T47D (cell line): Measurements from ENCODE around the gene APOBEC3B.

ENCODE experiments used
- DNase-seq, 2 experiments: peaks; one replicate each; pipeline versions ENCODE4 v3.0.0 to v3.0.0-alpha.2; 2011 to 2012; ENCODE audit warnings: low read depth in 1 of 2, low spot score in 1 of 2
- JUND ChIP-seq: IDR thresholded peaks from 2 replicates; pipeline ENCODE4 v1.6.1; 2012; ENCODE audit warnings: low read depth
- in situ Hi-C: cut with HindIII; loops from 2 replicates; pipeline ENCODE4 v1.10.0; 2016; ENCODE audit warnings: low sequenced_read_pairs, low pct_unique_long_range_greater_than_20kb

APOBEC3B gene

DNA sequence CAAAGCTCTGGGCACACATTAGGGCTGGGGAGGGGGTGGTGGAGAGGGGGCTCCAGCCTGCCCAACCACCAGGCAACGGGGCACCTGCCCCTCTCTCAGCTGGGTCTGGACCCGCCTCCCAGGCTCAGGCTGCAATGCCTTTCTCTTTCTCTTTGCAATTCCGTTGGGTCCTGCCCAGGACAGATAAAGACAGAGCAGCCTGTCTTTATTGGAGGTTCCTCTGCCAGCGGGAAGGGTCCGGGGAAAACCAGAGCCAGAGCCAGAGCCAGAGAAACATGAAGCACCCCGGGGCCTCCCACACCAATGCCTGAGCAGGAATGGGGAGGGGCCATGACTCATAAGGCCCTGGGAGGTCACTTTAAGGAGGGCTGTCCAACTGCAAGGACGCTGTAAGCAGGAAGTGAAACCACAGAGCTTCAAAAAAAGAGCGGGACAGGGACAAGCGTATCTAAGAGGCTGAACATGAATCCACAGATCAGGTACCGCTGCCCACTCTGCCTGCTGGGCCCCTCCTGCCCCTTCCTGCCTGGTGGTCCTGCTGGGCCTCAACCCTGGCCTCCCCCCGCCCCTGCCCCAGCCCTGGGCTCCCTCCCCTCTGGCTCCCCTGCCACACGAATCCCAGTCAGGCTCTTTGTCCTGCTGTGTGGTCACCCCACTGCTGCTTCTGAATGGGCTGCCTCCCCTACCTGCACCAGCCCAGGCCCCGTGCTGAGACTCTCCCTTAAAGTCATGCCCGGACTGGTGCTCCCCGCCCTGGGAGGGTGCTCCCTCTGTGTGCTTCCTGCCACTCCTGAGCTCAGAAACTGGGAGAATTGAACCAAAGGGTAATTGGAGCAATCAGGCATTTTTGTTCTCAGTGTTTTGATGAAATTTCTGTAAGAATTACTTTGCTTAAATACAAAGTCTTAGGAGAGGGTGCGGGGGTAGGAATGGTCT, at the start of gene APOBEC3B:
APOBEC3B (plus strand) TSS at position 356 of the 936 bp plus-strand sequence; CDS start at position 463, 107 bp downstream.
- in situ Hi-C loops = no loop called here
- TF ChIP-seq JUND = no peak
- peak; percentile 81 to 91 for DNase-seq

DNA sequence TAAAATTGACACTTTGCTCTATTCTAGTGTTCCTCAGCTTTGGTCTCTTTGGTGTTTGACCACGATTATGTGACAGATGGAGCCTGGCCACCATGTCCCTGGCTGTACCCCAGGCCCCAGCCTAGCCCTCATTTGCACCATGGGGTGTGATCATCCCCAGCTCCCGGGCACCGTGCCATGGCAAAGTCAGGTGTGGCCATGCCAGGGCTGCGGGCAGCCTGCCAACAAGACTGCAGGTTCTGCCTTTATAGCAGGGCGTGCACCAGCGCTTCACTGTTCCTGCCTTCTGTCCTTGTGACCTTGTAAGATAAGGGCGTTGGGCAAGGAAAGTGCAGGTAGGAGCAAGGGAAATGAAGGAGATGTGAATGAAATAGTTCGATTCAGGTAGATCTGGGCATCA, 47.1 kb upstream of the APOBEC3B start:
- peak in 1 of 2 experiments; percentile 72 for DNase-seq
- in situ Hi-C loops = no loop called here
- no peak for TF ChIP-seq JUND

DNA sequence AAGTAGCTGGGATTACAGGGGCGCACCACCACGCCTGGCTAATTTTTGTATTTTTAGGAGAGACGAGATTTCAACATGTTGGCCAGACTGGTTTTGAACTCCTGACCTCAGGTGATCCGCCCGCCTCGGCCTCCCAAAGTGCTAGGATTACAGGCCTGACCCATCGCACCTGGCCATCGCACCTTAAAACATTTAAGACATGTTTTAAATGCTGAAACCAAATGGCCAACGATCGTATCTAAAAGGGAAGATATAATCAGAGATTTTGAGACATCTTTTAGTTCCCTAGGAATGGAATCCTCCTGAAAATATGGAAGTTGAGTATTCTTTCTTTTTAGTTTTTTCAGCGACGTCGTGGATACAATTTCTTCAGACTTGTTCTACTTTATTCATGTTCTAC, 46.5 kb upstream of the APOBEC3B start:
- in situ Hi-C loops = no loop called here
- no peak for TF ChIP-seq JUND
- DNase-seq = no peak

DNA sequence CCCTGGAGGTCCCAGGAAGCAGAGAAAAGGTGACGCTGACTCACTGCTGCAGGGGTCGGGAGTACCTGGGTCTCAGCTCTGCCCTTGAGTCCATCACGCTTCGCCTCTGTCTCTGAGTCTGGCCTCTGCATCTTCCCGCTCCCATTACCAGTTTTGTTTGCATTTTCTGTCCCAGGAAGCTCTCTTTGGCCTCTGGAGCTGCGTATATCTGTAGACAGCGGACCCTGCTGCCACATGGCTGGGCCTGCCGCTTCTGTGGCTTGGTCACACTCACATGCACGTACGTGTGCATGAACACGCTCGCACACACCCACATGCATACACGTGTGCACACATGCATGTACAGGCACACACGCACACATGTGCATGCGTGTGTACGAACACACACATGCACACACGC, 45.6 kb upstream of the APOBEC3B start:
- TF ChIP-seq JUND = no peak
- DNase-seq = no peak
- in situ Hi-C loops = no loop called here

DNA sequence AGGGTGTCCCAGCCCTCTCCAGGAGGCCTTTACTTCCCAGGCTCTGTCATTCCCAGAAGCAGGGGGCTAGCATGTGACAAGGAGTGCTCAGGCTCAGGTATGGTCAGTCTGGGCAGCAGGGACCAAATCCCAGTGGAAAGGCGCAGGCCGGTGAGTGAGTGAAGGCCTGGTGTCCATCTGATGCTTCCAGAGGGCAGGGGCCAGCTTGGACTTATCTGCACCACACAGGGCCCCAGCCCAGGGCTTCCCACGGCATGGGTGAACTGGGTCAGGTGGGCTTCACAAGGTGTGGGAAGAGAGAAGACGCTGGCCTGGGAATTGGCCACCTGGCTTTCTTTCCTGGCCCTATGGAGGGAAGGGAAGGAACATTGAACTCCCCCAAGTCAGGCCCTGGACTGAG, 45.1 kb upstream of the APOBEC3B start:
- in situ Hi-C loops = no loop called here
- DNase-seq = no peak
- TF ChIP-seq JUND = no peak

DNA sequence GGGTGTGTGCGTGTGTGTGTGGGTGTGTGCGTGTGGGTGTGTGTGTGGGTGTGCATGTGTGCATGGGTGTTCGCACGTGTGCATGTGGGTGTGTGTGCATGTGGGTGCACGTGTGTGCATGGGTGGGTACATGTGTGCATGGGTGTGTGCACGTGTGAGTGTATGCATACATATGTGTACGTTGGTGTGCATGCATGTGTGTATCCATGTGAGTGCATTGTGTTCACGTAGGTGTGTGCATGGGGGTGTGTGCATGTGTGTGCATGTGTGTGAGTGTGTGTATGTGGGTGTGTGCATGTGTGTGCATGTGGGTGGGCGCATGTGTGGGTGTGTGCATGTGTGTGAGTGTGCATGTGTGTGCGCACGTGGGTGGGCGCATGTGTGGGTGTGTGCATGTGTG, 44.6 kb upstream of the APOBEC3B start:
- no peak for TF ChIP-seq JUND
- no peak for DNase-seq
- in situ Hi-C loops = no loop called here

DNA sequence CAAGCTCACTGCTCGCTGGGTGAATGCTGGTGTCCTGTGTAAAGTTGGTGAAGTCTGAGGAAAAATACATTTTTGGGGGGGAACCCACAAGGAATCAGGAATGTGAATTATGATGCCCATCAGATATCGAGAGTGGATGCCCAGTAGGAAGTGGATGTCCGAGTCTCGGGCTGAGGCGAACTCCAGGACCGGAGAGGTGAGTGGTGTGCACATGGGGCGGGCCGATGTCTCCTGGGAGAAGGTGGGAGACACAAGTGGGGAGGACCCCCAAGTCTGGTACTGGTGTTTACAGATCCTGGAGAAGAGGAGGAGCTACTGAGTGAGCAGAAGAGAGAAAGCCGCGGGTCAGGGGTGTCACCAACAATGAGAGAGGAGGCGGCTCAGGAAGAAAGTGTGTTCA, 43.9 kb upstream of the APOBEC3B start:
- DNase-seq = no peak
- no peak for TF ChIP-seq JUND
- in situ Hi-C loops = no loop called here

DNA sequence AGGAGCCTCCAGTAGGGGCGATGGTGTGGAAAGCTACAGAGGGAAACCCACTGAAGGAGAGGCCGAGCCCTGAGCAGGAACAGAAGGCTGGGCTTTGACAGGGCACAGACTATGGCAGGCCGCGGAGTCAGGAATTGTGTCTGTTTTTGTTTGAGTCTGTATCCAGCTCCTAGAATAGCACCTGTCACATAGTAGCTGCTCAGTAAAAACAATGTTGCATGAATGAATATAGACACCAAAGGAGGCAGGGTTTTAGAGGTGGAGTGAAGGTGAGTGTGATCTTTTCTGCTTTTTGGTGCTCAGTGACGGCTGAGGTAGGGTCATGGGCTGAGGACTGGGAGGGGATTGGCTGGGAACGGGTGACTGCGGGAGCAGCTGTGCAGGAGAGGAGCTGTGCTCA, 43.2 kb upstream of the APOBEC3B start:
- in situ Hi-C loops = no loop called here
- TF ChIP-seq JUND = no peak
- DNase-seq = no peak

DNA sequence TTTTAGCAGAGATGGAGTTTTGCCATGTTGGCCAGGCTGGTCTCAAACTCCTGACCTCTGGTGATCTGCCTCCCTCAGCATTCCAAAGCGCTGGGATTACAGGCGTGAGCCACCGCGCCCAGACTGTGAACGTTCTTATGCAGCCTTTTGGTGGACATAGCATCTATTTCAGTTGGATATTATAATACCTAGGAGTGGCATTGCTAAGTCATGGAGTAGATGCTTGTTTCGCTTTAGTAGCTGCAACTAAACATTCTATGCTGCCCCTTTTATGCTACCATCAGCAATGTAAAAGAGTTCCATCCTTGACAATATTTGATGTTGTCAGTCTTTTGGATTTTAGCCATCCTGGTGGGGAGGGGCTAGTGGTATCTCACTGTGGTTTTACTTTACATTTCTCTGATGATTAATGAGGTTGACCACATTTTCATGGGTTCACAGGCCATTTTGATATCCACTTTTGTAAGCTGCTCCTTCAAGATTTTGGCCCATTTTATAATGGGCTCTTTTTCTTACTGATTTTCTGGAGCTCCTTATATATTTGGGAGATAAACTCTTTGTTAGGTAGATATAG, 41.2 kb upstream of the APOBEC3B start:
- in situ Hi-C loops = no loop called here
- TF ChIP-seq JUND = no peak
- no peak for DNase-seq

DNA sequence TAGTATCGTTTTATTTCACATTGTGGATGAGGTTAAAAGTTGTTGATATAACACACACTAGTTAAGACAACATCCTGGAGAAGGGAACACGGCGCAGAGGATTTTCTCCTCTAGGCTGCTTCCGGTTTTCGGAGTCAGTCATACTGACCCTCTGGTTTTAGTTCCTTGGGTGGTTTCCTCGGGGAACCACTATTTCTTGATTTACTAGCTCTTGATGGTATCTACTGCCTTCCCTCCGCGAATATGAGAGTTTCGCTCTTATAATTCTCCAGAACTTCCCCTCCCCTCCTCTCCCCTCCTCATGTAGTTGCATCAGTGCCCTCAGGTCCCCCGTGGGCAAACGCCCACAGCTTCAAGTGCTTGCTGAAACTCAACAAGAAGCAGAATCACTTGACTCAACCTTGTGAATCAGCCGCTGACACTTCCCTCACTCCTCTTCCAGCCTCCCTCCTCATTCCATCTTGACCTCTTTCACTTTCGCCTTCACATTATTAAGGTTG, 40.6 kb upstream of the APOBEC3B start:
- no peak for DNase-seq

DNA sequence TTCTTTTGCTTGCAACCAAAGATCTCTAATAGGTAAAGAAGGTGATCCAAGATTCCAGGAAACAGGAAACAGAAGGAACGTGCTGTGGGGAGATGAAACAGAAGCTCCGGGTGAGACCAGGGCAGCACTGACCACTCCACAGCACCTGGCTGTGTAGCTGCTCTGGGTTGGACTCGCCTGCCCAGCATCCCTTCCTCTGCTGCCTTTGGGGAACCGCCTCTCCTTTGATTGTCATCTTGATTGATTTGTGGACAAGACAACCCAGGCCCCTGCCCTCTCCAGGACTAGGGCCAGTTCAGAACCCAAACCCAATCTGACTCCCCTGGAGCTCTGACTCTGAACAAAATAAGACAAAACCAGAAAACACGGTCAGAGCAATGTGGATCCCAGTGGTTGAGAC, 39.4 kb upstream of the APOBEC3B start:
- in situ Hi-C loops = no loop called here
- no peak for TF ChIP-seq JUND
- DNase-seq = no peak

More for the DNA sequence above, 40.6 kb upstream of the APOBEC3B start:
- TF ChIP-seq JUND = no peak
- in situ Hi-C loops = no loop called here

DNA sequence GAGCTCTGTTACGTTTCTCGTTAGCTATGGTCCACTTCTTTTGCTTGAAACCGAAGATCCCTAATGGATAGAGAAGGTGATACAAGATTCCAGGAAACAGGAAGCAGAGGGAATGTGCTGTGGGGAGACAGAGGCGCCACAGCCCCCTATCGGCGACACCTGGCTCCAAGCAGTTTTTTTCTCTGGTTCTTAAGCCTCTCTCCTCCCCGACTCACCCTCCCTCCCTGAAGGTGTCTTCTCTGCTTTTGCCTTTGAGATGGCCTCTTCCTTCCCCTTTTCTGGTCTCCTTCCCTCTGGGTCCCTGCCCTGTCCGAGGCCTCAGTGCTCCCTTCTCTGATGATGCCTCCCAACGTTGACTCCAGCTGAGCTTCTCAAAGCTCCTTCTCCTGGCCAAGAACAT, 38.9 kb upstream of the APOBEC3B start:
- no peak for DNase-seq

DNA sequence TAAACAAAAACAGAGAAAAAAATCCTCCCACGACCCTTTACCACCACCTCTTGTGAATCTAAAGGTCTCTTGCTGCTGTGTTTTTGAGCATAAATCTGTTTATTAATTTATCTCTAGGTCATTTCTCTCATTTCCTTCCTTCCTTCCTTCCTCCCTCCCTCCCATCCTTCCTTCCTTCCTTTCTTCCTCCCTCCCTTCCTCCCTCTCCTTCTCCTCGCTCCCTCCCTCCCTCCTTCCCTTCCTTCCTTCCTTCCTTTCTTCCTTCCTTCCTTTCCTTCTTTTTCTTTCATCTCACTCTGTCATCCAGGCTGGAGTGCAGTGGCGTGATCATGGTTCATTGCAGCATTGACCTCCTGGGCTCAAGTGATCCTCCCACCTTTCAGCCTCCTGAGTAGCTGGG, 38.3 kb upstream of the APOBEC3B start:
- no peak for DNase-seq
- in situ Hi-C loops = no loop called here
- TF ChIP-seq JUND = no peak

More for the DNA sequence above, 38.9 kb upstream of the APOBEC3B start:
- TF ChIP-seq JUND = no peak
- in situ Hi-C loops = no loop called here
